GM12878 (cell line): Measurements from ENCODE around the gene STK32B. TPM values are rescaled to one million over a fixed set of nuclear protein-coding genes. Genes with fewer than 3 reads are reported as not detected.

Experiments
- BHLHE40 ChIP-seq, 2 experiments: fragments of 450-650 bp in 1 of 2; IDR thresholded peaks; 2 replicates each; pipeline ENCODE4 v1.6.1; 2011 to 2017; ENCODE audit warnings: low read depth in 2 of 2, borderline replicate concordance in 1 of 2, improper control_type of control experiment in 1 of 2, low read length in 1 of 2, mild to moderate bottlenecking in 1 of 2
- CREB1 ChIP-seq: IDR thresholded peaks from 2 replicates; pipeline ENCODE4 v1.6.1; 2012; ENCODE audit warnings: low read depth, mild to moderate bottlenecking, inconsistent platforms
- E4F1 ChIP-seq: fragments of 450-650 bp; IDR thresholded peaks from 2 replicates; pipeline ENCODE4 v1.6.1; 2018; ENCODE audit warnings: borderline replicate concordance, mild to moderate bottlenecking; ENCODE audit not compliant: partially characterized antibody
- EGR1 ChIP-seq, 2 experiments: IDR thresholded peaks; 1 replicate in 1 of 2; 2 replicates in 1 of 2; pipeline ENCODE4 v1.6.1; 2011 to 2012; ENCODE audit warnings: low read depth in 2 of 2, low read length in 2 of 2, borderline replicate concordance in 1 of 2, mild to moderate bottlenecking in 1 of 2, moderate library complexity in 1 of 2
- EP300 ChIP-seq, 2 experiments: fragments of 150-350 bp in 1 of 2; IDR thresholded peaks; 2 replicates each; pipeline ENCODE4 v1.6.1; 2011 to 2012; ENCODE audit warnings: low read depth in 2 of 2, low read length in 2 of 2, borderline replicate concordance in 1 of 2, improper control_type of control experiment in 1 of 2, inconsistent platforms in 1 of 2; ENCODE audit not compliant: control insufficient read depth in 1 of 2
- LARP7 ChIP-seq: fragments of 450-650 bp; IDR thresholded peaks from 2 replicates; pipeline ENCODE4 v1.6.1; 2017; ENCODE audit warnings: mild to moderate bottlenecking
- PAX8 ChIP-seq: fragments of 450-650 bp; IDR thresholded peaks from 2 replicates; pipeline ENCODE4 v1.6.1; 2017; ENCODE audit warnings: mild to moderate bottlenecking, moderate library complexity
- PML ChIP-seq: IDR thresholded peaks from 2 replicates; pipeline ENCODE4 v1.6.1; 2012; ENCODE audit warnings: low read length, inconsistent platforms
- POLR2AphosphoS2 ChIP-seq: IDR thresholded peaks from 2 replicates; pipeline ENCODE4 v1.6.1; 2011; ENCODE audit warnings: low read depth, mild to moderate bottlenecking, low read length, improper control_type of control experiment, moderate library complexity
- TCF7 ChIP-seq: IDR thresholded peaks from 2 replicates; pipeline ENCODE4 v1.6.1; 2014; ENCODE audit warnings: antibody characterized with exemption, borderline replicate concordance
- WRNIP1 ChIP-seq: IDR thresholded peaks from 2 replicates; pipeline ENCODE4 v1.6.1; 2011; ENCODE audit warnings: low read depth, low read length, improper control_type of control experiment, borderline replicate concordance
- YBX1 ChIP-seq: fragments of 450-650 bp; IDR thresholded peaks from 2 replicates; pipeline ENCODE4 v1.6.1; 2016; ENCODE audit warnings: antibody characterized with exemption
- ZNF622 ChIP-seq: fragments of 450-650 bp; IDR thresholded peaks from 2 replicates; pipeline ENCODE4 v1.6.1; 2017; ENCODE audit warnings: mild to moderate bottlenecking, inconsistent platforms
- polyA plus RNA-seq, 11 experiments: library from polyadenylated mRNA; depleted of rRNA in 4 of 11; unstranded in 6 of 11; stranded (reverse) in 5 of 11; fragments of >200 nt; fragmentation: Nextera tagmentation in 4 of 11; fragmentation: Illumina TruSeq in 1 of 11; extraction: Ambion mirVana in 4 of 11; extraction: Trizol in 1 of 11; gene quantifications; 1 replicate in 1 of 11; 2 replicates in 10 of 11; pipeline versions ENCODE4 v1.2.1 to v1.2.3, GENCODE V29; 2011 to 2016; ENCODE audit warnings: inconsistent platforms in 2 of 11, missing spikeins in 2 of 11, low read depth in 1 of 11
- total RNA-seq, 4 experiments: library from RNA; depleted of rRNA in 3 of 4; stranded (reverse); fragments of >200 nt in 3 of 4; fragmentation: Illumina TruSeq in 1 of 4; extraction: Trizol in 1 of 4; gene quantifications; 2 replicates each; pipeline versions ENCODE4 v1.2.1 to v1.2.3, GENCODE V29; 2013 to 2021

Gene STK32B
- total and polyA plus RNA-seq, 10 of the 15 experiments (the other 5 are each of a cell fraction or from before 2014, with no cell fraction given) = 0.04 to 0.12 (median 0.08) TPM; not detected in 7

GRCh38 chr4:5222951-5223350, 171.7 kb downstream of the STK32B start (continued):
- TF ChIP-seq POLR2AphosphoS2 = no peak
- TF ChIP-seq EGR1 (IDR thresholded peaks at IDR 0.05; ENCODE audit: borderline replicate concordance in 1 of 2, low read depth in 2 of 2, low read length in 2 of 2) = no peak
- no peak for TF ChIP-seq CREB1
- TF ChIP-seq BHLHE40 (IDR thresholded peaks at IDR 0.05; ENCODE audit: borderline replicate concordance in 1 of 2, low read depth in 2 of 2, low read length in 1 of 2) = no peak
- TF ChIP-seq LARP7 = no peak
- no peak for TF ChIP-seq TCF7
- no peak for TF ChIP-seq ZNF622
- no peak for TF ChIP-seq WRNIP1
- TF ChIP-seq PML = no peak
- no peak for TF ChIP-seq PAX8
- no peak for TF ChIP-seq E4F1
- no peak for TF ChIP-seq YBX1
- no peak for TF ChIP-seq EP300 (IDR thresholded peaks at IDR 0.05; ENCODE audit: borderline replicate concordance in 1 of 2, control insufficient read depth in 1 of 2, low read depth in 2 of 2, low read length in 2 of 2)
